Measurements from ENCODE around the gene KMT2A.

DNA sequence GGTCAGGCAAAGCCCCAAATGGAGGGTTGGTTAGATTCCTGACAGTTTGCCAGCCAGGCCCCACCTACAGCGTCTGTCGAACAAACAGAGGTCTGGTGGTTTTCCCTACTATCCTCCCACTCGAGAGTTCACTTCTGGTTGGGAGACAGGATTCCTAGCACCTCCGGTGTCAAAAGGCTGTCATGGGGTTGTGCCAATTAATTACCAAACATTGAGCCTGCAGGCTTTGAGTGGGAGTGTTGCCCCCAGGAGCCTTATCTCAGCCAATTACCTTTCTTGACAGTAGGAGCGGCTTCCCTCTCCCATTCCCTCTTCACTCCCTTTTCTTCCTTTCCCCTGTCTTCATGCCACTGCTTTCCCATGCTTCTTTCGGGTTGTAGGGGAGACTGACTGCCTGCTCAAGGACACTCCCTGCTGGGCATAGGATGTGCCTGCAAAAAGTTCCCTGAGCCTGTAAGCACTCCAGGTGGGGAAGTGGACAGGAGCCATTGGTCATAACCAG lies 86.3 kb downstream of the KMT2A start:
- TF ChIP-seq, protein P1, sequence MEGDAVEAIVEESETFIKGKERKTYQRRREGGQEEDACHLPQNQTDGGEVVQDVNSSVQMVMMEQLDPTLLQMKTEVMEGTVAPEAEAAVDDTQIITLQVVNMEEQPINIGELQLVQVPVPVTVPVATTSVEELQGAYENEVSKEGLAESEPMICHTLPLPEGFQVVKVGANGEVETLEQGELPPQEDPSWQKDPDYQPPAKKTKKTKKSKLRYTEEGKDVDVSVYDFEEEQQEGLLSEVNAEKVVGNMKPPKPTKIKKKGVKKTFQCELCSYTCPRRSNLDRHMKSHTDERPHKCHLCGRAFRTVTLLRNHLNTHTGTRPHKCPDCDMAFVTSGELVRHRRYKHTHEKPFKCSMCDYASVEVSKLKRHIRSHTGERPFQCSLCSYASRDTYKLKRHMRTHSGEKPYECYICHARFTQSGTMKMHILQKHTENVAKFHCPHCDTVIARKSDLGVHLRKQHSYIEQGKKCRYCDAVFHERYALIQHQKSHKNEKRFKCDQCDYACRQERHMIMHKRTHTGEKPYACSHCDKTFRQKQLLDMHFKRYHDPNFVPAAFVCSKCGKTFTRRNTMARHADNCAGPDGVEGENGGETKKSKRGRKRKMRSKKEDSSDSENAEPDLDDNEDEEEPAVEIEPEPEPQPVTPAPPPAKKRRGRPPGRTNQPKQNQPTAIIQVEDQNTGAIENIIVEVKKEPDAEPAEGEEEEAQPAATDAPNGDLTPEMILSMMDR (conservative IDR thresholded peaks at IDR 0.05; ENCODE audit: low read depth in 2 of 2), result peak; percentile 50 to 66
- no peak for TF ChIP-seq JUNB (IDR thresholded peaks at IDR 0.05; ENCODE audit: unreplicated experiment)
- TF ChIP-seq POLR2AphosphoS5 (IDR thresholded peaks at IDR 0.05; ENCODE audit: low read depth), result no peak
- TF ChIP-seq, protein P2, sequence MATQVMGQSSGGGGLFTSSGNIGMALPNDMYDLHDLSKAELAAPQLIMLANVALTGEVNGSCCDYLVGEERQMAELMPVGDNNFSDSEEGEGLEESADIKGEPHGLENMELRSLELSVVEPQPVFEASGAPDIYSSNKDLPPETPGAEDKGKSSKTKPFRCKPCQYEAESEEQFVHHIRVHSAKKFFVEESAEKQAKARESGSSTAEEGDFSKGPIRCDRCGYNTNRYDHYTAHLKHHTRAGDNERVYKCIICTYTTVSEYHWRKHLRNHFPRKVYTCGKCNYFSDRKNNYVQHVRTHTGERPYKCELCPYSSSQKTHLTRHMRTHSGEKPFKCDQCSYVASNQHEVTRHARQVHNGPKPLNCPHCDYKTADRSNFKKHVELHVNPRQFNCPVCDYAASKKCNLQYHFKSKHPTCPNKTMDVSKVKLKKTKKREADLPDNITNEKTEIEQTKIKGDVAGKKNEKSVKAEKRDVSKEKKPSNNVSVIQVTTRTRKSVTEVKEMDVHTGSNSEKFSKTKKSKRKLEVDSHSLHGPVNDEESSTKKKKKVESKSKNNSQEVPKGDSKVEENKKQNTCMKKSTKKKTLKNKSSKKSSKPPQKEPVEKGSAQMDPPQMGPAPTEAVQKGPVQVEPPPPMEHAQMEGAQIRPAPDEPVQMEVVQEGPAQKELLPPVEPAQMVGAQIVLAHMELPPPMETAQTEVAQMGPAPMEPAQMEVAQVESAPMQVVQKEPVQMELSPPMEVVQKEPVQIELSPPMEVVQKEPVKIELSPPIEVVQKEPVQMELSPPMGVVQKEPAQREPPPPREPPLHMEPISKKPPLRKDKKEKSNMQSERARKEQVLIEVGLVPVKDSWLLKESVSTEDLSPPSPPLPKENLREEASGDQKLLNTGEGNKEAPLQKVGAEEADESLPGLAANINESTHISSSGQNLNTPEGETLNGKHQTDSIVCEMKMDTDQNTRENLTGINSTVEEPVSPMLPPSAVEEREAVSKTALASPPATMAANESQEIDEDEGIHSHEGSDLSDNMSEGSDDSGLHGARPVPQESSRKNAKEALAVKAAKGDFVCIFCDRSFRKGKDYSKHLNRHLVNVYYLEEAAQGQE (IDR thresholded peaks at IDR 0.05; ENCODE audit: unreplicated experiment), result no peak
- TF ChIP-seq EZH2 (IDR thresholded peaks at IDR 0.05; ENCODE audit: low read depth, unreplicated experiment), result no peak
- no peak for TF ChIP-seq ZNF331 (CRISPR knock-in tag; IDR thresholded peaks at IDR 0.05; ENCODE audit: low read depth)
- no peak for TF ChIP-seq CREB1 (CRISPR knock-in tag; IDR thresholded peaks at IDR 0.05; ENCODE audit: low read depth)
- no peak for TF ChIP-seq EZH2phosphoT487 (IDR thresholded peaks at IDR 0.05; ENCODE audit: unreplicated experiment)
- TF ChIP-seq, protein P3, sequence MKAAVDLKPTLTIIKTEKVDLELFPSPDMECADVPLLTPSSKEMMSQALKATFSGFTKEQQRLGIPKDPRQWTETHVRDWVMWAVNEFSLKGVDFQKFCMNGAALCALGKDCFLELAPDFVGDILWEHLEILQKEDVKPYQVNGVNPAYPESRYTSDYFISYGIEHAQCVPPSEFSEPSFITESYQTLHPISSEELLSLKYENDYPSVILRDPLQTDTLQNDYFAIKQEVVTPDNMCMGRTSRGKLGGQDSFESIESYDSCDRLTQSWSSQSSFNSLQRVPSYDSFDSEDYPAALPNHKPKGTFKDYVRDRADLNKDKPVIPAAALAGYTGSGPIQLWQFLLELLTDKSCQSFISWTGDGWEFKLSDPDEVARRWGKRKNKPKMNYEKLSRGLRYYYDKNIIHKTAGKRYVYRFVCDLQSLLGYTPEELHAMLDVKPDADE (IDR thresholded peaks at IDR 0.05), result no peak
- TF ChIP-seq, protein P4, sequence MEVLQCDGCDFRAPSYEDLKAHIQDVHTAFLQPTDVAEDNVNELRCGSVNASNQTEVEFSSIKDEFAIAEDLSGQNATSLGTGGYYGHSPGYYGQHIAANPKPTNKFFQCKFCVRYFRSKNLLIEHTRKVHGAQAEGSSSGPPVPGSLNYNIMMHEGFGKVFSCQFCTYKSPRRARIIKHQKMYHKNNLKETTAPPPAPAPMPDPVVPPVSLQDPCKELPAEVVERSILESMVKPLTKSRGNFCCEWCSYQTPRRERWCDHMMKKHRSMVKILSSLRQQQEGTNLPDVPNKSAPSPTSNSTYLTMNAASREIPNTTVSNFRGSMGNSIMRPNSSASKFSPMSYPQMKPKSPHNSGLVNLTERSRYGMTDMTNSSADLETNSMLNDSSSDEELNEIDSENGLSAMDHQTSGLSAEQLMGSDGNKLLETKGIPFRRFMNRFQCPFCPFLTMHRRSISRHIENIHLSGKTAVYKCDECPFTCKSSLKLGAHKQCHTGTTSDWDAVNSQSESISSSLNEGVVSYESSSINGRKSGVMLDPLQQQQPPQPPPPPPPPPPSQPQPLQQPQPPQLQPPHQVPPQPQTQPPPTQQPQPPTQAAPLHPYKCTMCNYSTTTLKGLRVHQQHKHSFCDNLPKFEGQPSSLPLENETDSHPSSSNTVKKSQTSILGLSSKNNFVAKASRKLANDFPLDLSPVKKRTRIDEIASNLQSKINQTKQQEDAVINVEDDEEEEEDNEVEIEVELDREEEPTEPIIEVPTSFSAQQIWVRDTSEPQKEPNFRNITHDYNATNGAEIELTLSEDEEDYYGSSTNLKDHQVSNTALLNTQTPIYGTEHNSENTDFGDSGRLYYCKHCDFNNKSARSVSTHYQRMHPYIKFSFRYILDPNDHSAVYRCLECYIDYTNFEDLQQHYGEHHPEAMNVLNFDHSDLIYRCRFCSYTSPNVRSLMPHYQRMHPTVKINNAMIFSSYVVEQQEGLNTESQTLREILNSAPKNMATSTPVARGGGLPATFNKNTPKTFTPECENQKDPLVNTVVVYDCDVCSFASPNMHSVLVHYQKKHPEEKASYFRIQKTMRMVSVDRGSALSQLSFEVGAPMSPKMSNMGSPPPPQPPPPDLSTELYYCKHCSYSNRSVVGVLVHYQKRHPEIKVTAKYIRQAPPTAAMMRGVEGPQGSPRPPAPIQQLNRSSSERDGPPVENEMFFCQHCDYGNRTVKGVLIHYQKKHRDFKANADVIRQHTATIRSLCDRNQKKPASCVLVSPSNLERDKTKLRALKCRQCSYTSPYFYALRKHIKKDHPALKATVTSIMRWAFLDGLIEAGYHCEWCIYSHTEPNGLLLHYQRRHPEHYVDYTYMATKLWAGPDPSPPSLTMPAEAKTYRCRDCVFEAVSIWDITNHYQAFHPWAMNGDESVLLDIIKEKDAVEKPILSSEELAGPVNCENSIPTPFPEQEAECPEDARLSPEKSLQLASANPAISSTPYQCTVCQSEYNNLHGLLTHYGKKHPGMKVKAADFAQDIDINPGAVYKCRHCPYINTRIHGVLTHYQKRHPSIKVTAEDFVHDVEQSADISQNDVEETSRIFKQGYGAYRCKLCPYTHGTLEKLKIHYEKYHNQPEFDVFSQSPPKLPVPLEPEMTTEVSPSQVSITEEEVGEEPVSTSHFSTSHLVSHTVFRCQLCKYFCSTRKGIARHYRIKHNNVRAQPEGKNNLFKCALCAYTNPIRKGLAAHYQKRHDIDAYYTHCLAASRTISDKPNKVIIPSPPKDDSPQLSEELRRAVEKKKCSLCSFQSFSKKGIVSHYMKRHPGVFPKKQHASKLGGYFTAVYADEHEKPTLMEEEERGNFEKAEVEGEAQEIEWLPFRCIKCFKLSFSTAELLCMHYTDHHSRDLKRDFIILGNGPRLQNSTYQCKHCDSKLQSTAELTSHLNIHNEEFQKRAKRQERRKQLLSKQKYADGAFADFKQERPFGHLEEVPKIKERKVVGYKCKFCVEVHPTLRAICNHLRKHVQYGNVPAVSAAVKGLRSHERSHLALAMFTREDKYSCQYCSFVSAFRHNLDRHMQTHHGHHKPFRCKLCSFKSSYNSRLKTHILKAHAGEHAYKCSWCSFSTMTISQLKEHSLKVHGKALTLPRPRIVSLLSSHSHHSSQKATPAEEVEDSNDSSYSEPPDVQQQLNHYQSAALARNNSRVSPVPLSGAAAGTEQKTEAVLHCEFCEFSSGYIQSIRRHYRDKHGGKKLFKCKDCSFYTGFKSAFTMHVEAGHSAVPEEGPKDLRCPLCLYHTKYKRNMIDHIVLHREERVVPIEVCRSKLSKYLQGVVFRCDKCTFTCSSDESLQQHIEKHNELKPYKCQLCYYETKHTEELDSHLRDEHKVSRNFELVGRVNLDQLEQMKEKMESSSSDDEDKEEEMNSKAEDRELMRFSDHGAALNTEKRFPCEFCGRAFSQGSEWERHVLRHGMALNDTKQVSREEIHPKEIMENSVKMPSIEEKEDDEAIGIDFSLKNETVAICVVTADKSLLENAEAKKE (CRISPR knock-in tag; IDR thresholded peaks at IDR 0.05), result no peak
